ENCODE results near the gene GFRA3.

The GFRA3 gene

GRCh38 chr5:138226910-138227309 is 47.5 kb downstream of the GFRA3 start:
- no peak overlapping the region for H3K4me3 ChIP-seq (ENCODE audit: low read length)
- H3K4me2 ChIP-seq (ENCODE audit: low read length): no peak overlapping the region
- H3K27me3 ChIP-seq (ENCODE audit: control insufficient read depth, low read length): peaks cover 7% of the 10 kb centered on the region; the same call in 1 of the 2 replicates
- H3K4me1 ChIP-seq (ENCODE audit: control insufficient read depth, low read length): peaks cover 5% of the 10 kb centered on the region
- no peaks in the 10 kb centered on the region for H4K20me1 ChIP-seq (ENCODE audit: control insufficient read depth, insufficient read depth, low read depth, low read length)
- H3F3A ChIP-seq (ENCODE audit: control insufficient read depth, insufficient read depth): no peaks in the 10 kb centered on the region
- H3K79me2 ChIP-seq (ENCODE audit: control insufficient read depth, low read length): no peaks in the 10 kb centered on the region
- TF ChIP-seq EZH2phosphoT487 (IDR thresholded peaks at IDR 0.05; ENCODE audit: borderline replicate concordance, low read length) (no peak), CTCF (IDR thresholded peaks at IDR 0.05; ENCODE audit: low read depth, low read length, poor library complexity, severe bottlenecking) (no peak)
- no peaks in the 10 kb centered on the region for H3K9me2 ChIP-seq (replicated peaks; ENCODE audit: control insufficient read depth, low read length)
- peaks cover 5% of the 10 kb centered on the region; the same call in 1 of the 2 replicates for H3K9me3 ChIP-seq (ENCODE audit: control insufficient read depth, insufficient read depth, low read length)
- H3K27ac ChIP-seq (ENCODE audit: low read depth, low read length): no peak overlapping the region
- no peaks in the 10 kb centered on the region for H3K36me3 ChIP-seq (ENCODE audit: control insufficient read depth, low read length)

GRCh38 chr5:138224712-138225111 is 49.7 kb downstream of the GFRA3 start:
- H3K79me2 ChIP-seq (ENCODE audit: control insufficient read depth, low read length): no peaks in the 10 kb centered on the region
- no peak overlapping the region for H3K27ac ChIP-seq (ENCODE audit: low read depth, low read length)
- no peaks in the 10 kb centered on the region for H3K36me3 ChIP-seq (ENCODE audit: control insufficient read depth, low read length)
- no peaks in the 10 kb centered on the region for H3K9me2 ChIP-seq (replicated peaks; ENCODE audit: control insufficient read depth, low read length)
- H3K4me1 ChIP-seq (ENCODE audit: control insufficient read depth, low read length): peaks cover 5% of the 10 kb centered on the region
- H3K27me3 ChIP-seq (ENCODE audit: control insufficient read depth, low read length): no peaks in the 10 kb centered on the region
- H3K4me2 ChIP-seq (ENCODE audit: low read length): no peak overlapping the region
- H4K20me1 ChIP-seq (ENCODE audit: control insufficient read depth, insufficient read depth, low read depth, low read length): no peaks in the 10 kb centered on the region
- no peaks in the 10 kb centered on the region for H3F3A ChIP-seq (ENCODE audit: control insufficient read depth, insufficient read depth)
- H3K4me3 ChIP-seq (ENCODE audit: low read length): no peak overlapping the region
- H3K9me3 ChIP-seq (ENCODE audit: control insufficient read depth, insufficient read depth, low read length): peaks cover 5% of the 10 kb centered on the region; the same call in 1 of the 2 replicates
- TF ChIP-seq CTCF (IDR thresholded peaks at IDR 0.05; ENCODE audit: low read depth, low read length, poor library complexity, severe bottlenecking): no peak
- no peak for TF ChIP-seq EZH2phosphoT487 (IDR thresholded peaks at IDR 0.05; ENCODE audit: borderline replicate concordance, low read length)

GRCh38 chr5:138223532-138223931 is 50.9 kb downstream of the GFRA3 start:
- Histone ChIP-seq H3K9me2 (replicated peaks; ENCODE audit: control insufficient read depth, low read length) (no peaks in the 10 kb centered on the region), H4K20me1 (ENCODE audit: control insufficient read depth, insufficient read depth, low read depth, low read length) (no peaks in the 10 kb centered on the region), H3K4me3 (ENCODE audit: low read length) (no peak overlapping the region), H3K4me2 (ENCODE audit: low read length) (no peak overlapping the region), H3K27me3 (ENCODE audit: control insufficient read depth, low read length) (no peaks in the 10 kb centered on the region), H3K27ac (ENCODE audit: low read depth, low read length) (no peak overlapping the region), H3K36me3 (ENCODE audit: control insufficient read depth, low read length) (no peaks in the 10 kb centered on the region), H3F3A (ENCODE audit: control insufficient read depth, insufficient read depth) (no peaks in the 10 kb centered on the region), H3K4me1 (ENCODE audit: control insufficient read depth, low read length) (peaks cover 5% of the 10 kb centered on the region), H3K79me2 (ENCODE audit: control insufficient read depth, low read length) (no peaks in the 10 kb centered on the region), H3K9me3 (ENCODE audit: control insufficient read depth, insufficient read depth, low read length) (peaks cover 5% of the 10 kb centered on the region; the same call in 1 of the 2 replicates)
- TF ChIP-seq EZH2phosphoT487 (IDR thresholded peaks at IDR 0.05; ENCODE audit: borderline replicate concordance, low read length) (no peak), CTCF (IDR thresholded peaks at IDR 0.05; ENCODE audit: low read depth, low read length, poor library complexity, severe bottlenecking) (no peak)
